ENCODE results near the gene PKN1.
"Not testable (repeated sequence)": the region's sequence is repeated elsewhere in the genome, so short reads cannot be mapped to it uniquely, and the experiment has no call there.

PKN1 gene

GRCh38 chr19:14401468-14402195 is 31.5 kb upstream of the PKN1 start:
- H3K27me3 Mint-ChIP-seq: no peaks in the 10 kb centered on the region
- ATAC-seq (replicated peaks) (no peak), DNase-seq (peak; percentile 6 to 26 (median 18))
- peak overlapping the region in 1 of 2 donors; percentile 55 for H3K4me3 Mint-ChIP-seq
- peak overlapping the region; percentile 92 to 98 for H3K27ac Mint-ChIP-seq
- peaks cover 6 to 31% of the 10 kb centered on the region in 2 donors for H3K4me1 Mint-ChIP-seq (ENCODE audit: low read depth in 2 of 2)
- peaks cover 100% of the 10 kb centered on the region for H3K36me3 Mint-ChIP-seq (ENCODE audit: insufficient read depth)
- no peaks in the 10 kb centered on the region for H3K9me3 Mint-ChIP-seq

GRCh38 chr19:14402332-14403144 is 30.6 kb upstream of the PKN1 start:
- DNase-seq: peak in 2 of 3 experiments; percentile 19 to 33
- ATAC-seq (replicated peaks): no peak
- H3K9me3 Mint-ChIP-seq: no peaks in the 10 kb centered on the region
- H3K27ac Mint-ChIP-seq: peak overlapping the region; percentile 92 to 98
- peak overlapping the region; percentile 15 to 55 for H3K4me3 Mint-ChIP-seq
- H3K27me3 Mint-ChIP-seq: no peaks in the 10 kb centered on the region
- peaks cover 100% of the 10 kb centered on the region for H3K36me3 Mint-ChIP-seq (ENCODE audit: insufficient read depth)
- peaks cover 6 to 31% of the 10 kb centered on the region in 2 donors for H3K4me1 Mint-ChIP-seq (ENCODE audit: low read depth in 2 of 2)

GRCh38 chr19:14403145-14403930 is 29.8 kb upstream of the PKN1 start:
- H3K27me3 Mint-ChIP-seq; H3K9me3 Mint-ChIP-seq; ATAC-seq (replicated peaks): not testable (repeated sequence)
- peak overlapping the region in 1 of 2 donors; percentile 68 for H3K4me3 Mint-ChIP-seq
- peaks cover 5 to 33% of the 10 kb centered on the region in 2 donors for H3K4me1 Mint-ChIP-seq (ENCODE audit: low read depth in 2 of 2)
- peaks cover 100% of the 10 kb centered on the region for H3K36me3 Mint-ChIP-seq (ENCODE audit: insufficient read depth)
- peak overlapping the region; percentile 94 to 98 for H3K27ac Mint-ChIP-seq
- peak in 2 of 3 experiments; percentile 1 to 10 for DNase-seq

GRCh38 chr19:14404312-14404711 is 28.8 kb upstream of the PKN1 start:
- peak overlapping the region in 1 of 2 donors; percentile 68 for H3K4me3 Mint-ChIP-seq
- no peaks in the 10 kb centered on the region for H3K9me3 Mint-ChIP-seq
- H3K27me3 Mint-ChIP-seq: no peaks in the 10 kb centered on the region
- ATAC-seq (replicated peaks) (no peak), DNase-seq (peak; percentile 13 to 24 (median 17))
- peak overlapping the region; percentile 94 to 98 for H3K27ac Mint-ChIP-seq
- H3K36me3 Mint-ChIP-seq (ENCODE audit: insufficient read depth): peaks cover 100% of the 10 kb centered on the region
- H3K4me1 Mint-ChIP-seq (ENCODE audit: low read depth in 2 of 2): peaks cover 9 to 41% of the 10 kb centered on the region in 2 donors

GRCh38 chr19:14405380-14405757 is 27.7 kb upstream of the PKN1 start:
- H3K27ac Mint-ChIP-seq: peak overlapping the region; percentile 94 to 98
- peaks cover 20 to 52% of the 10 kb centered on the region in 2 donors for H3K4me1 Mint-ChIP-seq (ENCODE audit: low read depth in 2 of 2)
- peaks cover 100% of the 10 kb centered on the region for H3K36me3 Mint-ChIP-seq (ENCODE audit: insufficient read depth)
- ATAC-seq (replicated peaks) (no peak), DNase-seq (peak in 2 of 3 experiments; percentile 24 to 32)
- peak overlapping the region in 1 of 2 donors; percentile 68 for H3K4me3 Mint-ChIP-seq
- no peaks in the 10 kb centered on the region for H3K27me3 Mint-ChIP-seq
- H3K9me3 Mint-ChIP-seq: no peaks in the 10 kb centered on the region

GRCh38 chr19:14405758-14406644 is 27.1 kb upstream of the PKN1 start:
- Mint-ChIP-seq H3K4me1 (ENCODE audit: low read depth in 2 of 2) (peaks cover 23 to 57% of the 10 kb centered on the region in 2 donors), H3K9me3 (no peaks in the 10 kb centered on the region), H3K4me3 (peak overlapping the region in 1 of 2 donors; percentile 82), H3K27me3 (no peaks in the 10 kb centered on the region), H3K36me3 (ENCODE audit: insufficient read depth) (peaks cover 100% of the 10 kb centered on the region), H3K27ac (peak overlapping the region; percentile 94 to 98)
- DNase-seq: peak; percentile 89 to 93 (median 92)
- peak; percentile 46 for ATAC-seq (replicated peaks)

GRCh38 chr19:14406645-14407401 is 26.3 kb upstream of the PKN1 start:
- Mint-ChIP-seq H3K27me3 (no peaks in the 10 kb centered on the region), H3K36me3 (ENCODE audit: insufficient read depth) (peaks cover 100% of the 10 kb centered on the region), H3K4me3 (peak overlapping the region; percentile 35 to 82), H3K9me3 (no peaks in the 10 kb centered on the region), H3K27ac (peak overlapping the region; percentile 94 to 98), H3K4me1 (ENCODE audit: low read depth in 2 of 2) (peaks cover 26 to 62% of the 10 kb centered on the region in 2 donors)
- ATAC-seq (replicated peaks) (no peak), DNase-seq (peak in 2 of 3 experiments; percentile 9)

- peak overlapping the region; percentile 94 to 98 for H3K27ac Mint-ChIP-seq
- no peaks in the 10 kb centered on the region for H3K27me3 Mint-ChIP-seq
- ATAC-seq (replicated peaks): no peak
- peak overlapping the region; percentile 68 to 82 for H3K4me3 Mint-ChIP-seq
- DNase-seq: peak; percentile 21 to 38 (median 28)
- peaks cover 28 to 64% of the 10 kb centered on the region in 2 donors for H3K4me1 Mint-ChIP-seq (ENCODE audit: low read depth in 2 of 2)
- no peaks in the 10 kb centered on the region for H3K9me3 Mint-ChIP-seq
- H3K36me3 Mint-ChIP-seq (ENCODE audit: insufficient read depth): peaks cover 100% of the 10 kb centered on the region
Measured at GRCh38 chr19:14407605-14408484, 25.3 kb upstream of the PKN1 start.

- Mint-ChIP-seq H3K9me3 (no peaks in the 10 kb centered on the region), H3K36me3 (ENCODE audit: insufficient read depth) (peaks cover 100% of the 10 kb centered on the region), H3K27ac (peak overlapping the region; percentile 94 to 98), H3K4me1 (ENCODE audit: low read depth in 2 of 2) (peaks cover 35 to 71% of the 10 kb centered on the region in 2 donors), H3K27me3 (no peaks in the 10 kb centered on the region), H3K4me3 (peak overlapping the region; percentile 76 to 82)
- peak; percentile 18 to 33 (median 31) for DNase-seq
- ATAC-seq (replicated peaks): no peak
Measured at GRCh38 chr19:14408491-14409145, 24.5 kb upstream of the PKN1 start.

- ATAC-seq (replicated peaks) (peak; percentile 32), DNase-seq (peak; percentile 47 to 53 (median 52))
- Mint-ChIP-seq H3K36me3 (ENCODE audit: insufficient read depth) (peaks cover 100% of the 10 kb centered on the region), H3K4me1 (ENCODE audit: low read depth in 2 of 2) (peaks cover 40 to 70% of the 10 kb centered on the region in 2 donors), H3K9me3 (no peaks in the 10 kb centered on the region), H3K27ac (peak overlapping the region; percentile 94 to 98), H3K27me3 (no peaks in the 10 kb centered on the region), H3K4me3 (peak overlapping the region; percentile 76 to 82)
Measured at GRCh38 chr19:14409146-14410023, 23.7 kb upstream of the PKN1 start.
